GM10266 (cell line): ENCODE data around the gene STK11IP.

Experiments used
- DNase-seq: peaks from one replicate; pipeline ENCODE4 v3.0.0; 2012; ENCODE audit errors: extremely low spot score
- CTCF ChIP-seq: IDR thresholded peaks from 2 replicates; pipeline ENCODE4 v1.5.1; 2012; ENCODE audit warnings: mild to moderate bottlenecking, low read depth; ENCODE audit not compliant: control insufficient read depth, insufficient read depth; ENCODE audit errors: missing control alignments

STK11IP gene

GRCh38 chr2:219553168-219553417 lies 44.6 kb upstream of the STK11IP start:
- no peak for TF ChIP-seq CTCF
- no peak for DNase-seq

- no peak for TF ChIP-seq CTCF
Observed at GRCh38 chr2:219553463-219553963, 44.1 kb upstream of the STK11IP start.

GRCh38 chr2:219554350-219554749 lies 43.3 kb upstream of the STK11IP start:
- no peak for DNase-seq
- TF ChIP-seq CTCF: no peak

More at GRCh38 chr2:219553463-219553963, 44.1 kb upstream of the STK11IP start:
- no peak for DNase-seq

GRCh38 chr2:219555956-219556355 lies 41.7 kb upstream of the STK11IP start:
- TF ChIP-seq CTCF: no peak
- no peak for DNase-seq

- TF ChIP-seq CTCF: no peak
- no peak for DNase-seq
Observed at GRCh38 chr2:219556413-219556812, 41.2 kb upstream of the STK11IP start.

GRCh38 chr2:219557320-219557719 lies 40.3 kb upstream of the STK11IP start:
- TF ChIP-seq CTCF: no peak
- DNase-seq: no peak

GRCh38 chr2:219557791-219558785 lies 39.6 kb upstream of the STK11IP start:
- DNase-seq: no peak
- TF ChIP-seq CTCF: no peak
